Stimulated activated CD8-positive, alpha-beta memory T cell treated with anti-CD3 and anti-CD28 coated beads, Interleukin-15, amount 100 ng/mL, for 4 hours (primary cell): ENCODE results near the gene ATP1A1.

Experiments used
- DNase-seq, 2 donors: peaks; one replicate each; pipeline ENCODE4 v3.0.0-alpha.2; 2020; ENCODE audit warnings: low read depth in 2 of 2

Gene ATP1A1

GRCh38 chr1:116372651-116373430 lies at the start of gene ATP1A1:
ATP1A1 (plus strand) TSS chr1:116373244; CDS start chr1:116373512, 268 bp downstream.
- peak; percentile 97 for DNase-seq

GRCh38 chr1:116323491-116323890 lies 49.6 kb upstream of the ATP1A1 start:
- no peak for DNase-seq

- no peak for DNase-seq
Observed at GRCh38 chr1:116324411-116324810, 48.6 kb upstream of the ATP1A1 start.

GRCh38 chr1:116325104-116325503 lies 47.9 kb upstream of the ATP1A1 start:
- no peak for DNase-seq

GRCh38 chr1:116325922-116326321 lies 47.1 kb upstream of the ATP1A1 start:
- DNase-seq: no peak

GRCh38 chr1:116326486-116326885 lies 46.6 kb upstream of the ATP1A1 start:
- no peak for DNase-seq

- DNase-seq: no peak
Observed at GRCh38 chr1:116328671-116329070, 44.4 kb upstream of the ATP1A1 start.

- no peak for DNase-seq
Observed at GRCh38 chr1:116329524-116330341, 43.3 kb upstream of the ATP1A1 start.

- no peak for DNase-seq
Observed at GRCh38 chr1:116330342-116330652, 42.7 kb upstream of the ATP1A1 start.

- DNase-seq: no peak
Observed at GRCh38 chr1:116330846-116331245, 42.2 kb upstream of the ATP1A1 start.

- DNase-seq: no peak
Observed at GRCh38 chr1:116331523-116331922, 41.5 kb upstream of the ATP1A1 start.

GRCh38 chr1:116332451-116332850 lies 40.6 kb upstream of the ATP1A1 start:
- no peak for DNase-seq

- no peak for DNase-seq
Observed at GRCh38 chr1:116333171-116334014, 39.7 kb upstream of the ATP1A1 start.

GRCh38 chr1:116334015-116334547 lies 39.0 kb upstream of the ATP1A1 start:
- no peak for DNase-seq

- no peak for DNase-seq
Observed at GRCh38 chr1:116334868-116335635, 38.0 kb upstream of the ATP1A1 start.

GRCh38 chr1:116335850-116336624 lies 37.0 kb upstream of the ATP1A1 start:
- no peak for DNase-seq

- DNase-seq: no peak
Observed at GRCh38 chr1:116337398-116337797, 35.6 kb upstream of the ATP1A1 start.

GRCh38 chr1:116338400-116338799 lies 34.6 kb upstream of the ATP1A1 start:
- DNase-seq: no peak

- no peak for DNase-seq
Observed at GRCh38 chr1:116340506-116341231, 32.4 kb upstream of the ATP1A1 start.

- no peak for DNase-seq
Observed at GRCh38 chr1:116343019-116343418, 30.0 kb upstream of the ATP1A1 start.
